Adrenal gland (tissue), 12 donors: ENCODE results near the gene NDC1. TPM values are rescaled to one million over a fixed set of nuclear protein-coding genes. Genes with fewer than 3 reads are reported as not detected.

ENCODE experiments used
- DNase-seq, 7 donors: peaks; one replicate each; pipeline ENCODE4 v3.0.0-alpha.2; 2019 to 2020
- H3K27ac ChIP-seq, 5 donors: fragments of 200-600 bp; sonication (generic) in 4 of 5; 1 replicate in 3 of 5; 2 replicates in 2 of 5; pipeline versions ENCODE4 v1.5.1 to v1.8.0; 2016 to 2020; ENCODE audit warnings: mild to moderate bottlenecking in 1 of 5
- H3K27me3 ChIP-seq: fragments of 200-600 bp; 2 replicates; pipeline ENCODE4 v1.8.0; 2021
- H3K36me3 ChIP-seq, 2 donors: fragments of 200-600 bp; replicated peaks in 1 of 2; 1 replicate in 1 of 2; 2 replicates in 1 of 2; pipeline versions ENCODE4 v1.5.1 to v1.8.0; 2018 to 2022
- H3K4me1 ChIP-seq, 2 donors: fragments of 200-600 bp; replicated peaks in 1 of 2; 1 replicate in 1 of 2; 2 replicates in 1 of 2; pipeline versions ENCODE4 v1.5.1 to v1.8.0; 2018 to 2021
- H3K4me3 ChIP-seq, 4 donors: fragments of 200-600 bp; sonication (generic) in 3 of 4; one replicate each; pipeline ENCODE4 v1.5.1; 2016 to 2018
- H3K9me3 ChIP-seq, 3 donors: fragments of 200-600 bp; sonication (generic) in 1 of 3; replicated peaks in 1 of 3; 1 replicate in 2 of 3; 2 replicates in 1 of 3; pipeline versions ENCODE4 v1.5.1 to v1.8.0; 2016 to 2021
- CTCF ChIP-seq, 6 experiments: fragments of 450-650 bp in 4 of 6; fragments of 200-600 bp in 2 of 6; sonication (generic) in 1 of 6; IDR thresholded peaks; 1 replicate in 5 of 6; 2 replicates in 1 of 6; pipeline versions ENCODE4 v1.5.1 to v1.8.0; 2016 to 2021; ENCODE audit warnings: antibody characterized with exemption in 6 of 6, mild to moderate bottlenecking in 2 of 6, moderate library complexity in 1 of 6
- POLR2A ChIP-seq, 2 donors: fragments of 450-650 bp; IDR thresholded peaks; one replicate each; pipeline ENCODE4 v1.6.1; 2017; ENCODE audit warnings: antibody characterized with exemption in 2 of 2, mild to moderate bottlenecking in 2 of 2, moderate library complexity in 1 of 2
- WGBS, 4 donors: extraction: QIAGEN DNeasy Blood & Tissue Kit in 2 of 4; methylation state at CpG; one replicate each; pipeline versions ENCODE4 v1.1.5 to v1.1.7; 2013 to 2017; 5-methylcytosine and 5-hydroxymethylcytosine counted together
- intact Hi-C, 2 donors: fragments of 100-400 bp; cut with DNase I; formaldehyde crosslinking; loops; one replicate each; pipeline versions ENCODE4 v1.14.1 to v1.15.0; 2022 to 2023
- polyA plus RNA-seq, 3 donors: library from polyadenylated mRNA; stranded (reverse); fragments of 200-250 nt in 2 of 3; fragments of 350-450 nt in 1 of 3; fragmentation: Illumina TruSeq in 1 of 3; extraction: RNeasy Lipid Tissue Mini Kit (QIAGEN cat#74804) in 1 of 3; gene quantifications; one replicate each; pipeline ENCODE4 v1.2.3, GENCODE V29; 2013 to 2014
- small RNA-seq, 2 donors: library from RNA; depleted of rRNA; stranded (forward); fragments of <200 nt; gene quantifications; one replicate each; pipeline ENCODE3, GENCODE V24; 2016
- total RNA-seq, 9 donors: library from RNA; depleted of rRNA in 4 of 9; stranded (reverse); fragments of >200 nt in 4 of 9; fragments of 120-200 nt in 1 of 9; fragmentation: NEBNext Ultra II Directional in 1 of 9; extraction: Animal tissue kit (Norgen Biotek cat#: 25700) in 1 of 9; gene quantifications; one replicate each; pipeline versions ENCODE4 v1.1.0 to v1.2.4, GENCODE V29; 2013 to 2023
- donor health status: healthy with polysubstance abuse.
- donor health status: Bipolar disorder and iron deficiency.
- donor health status: DM: yes; HTN: yes; CAD: no.
- donor health status: DM: no; HTN: no; CAD: no.
- donor health status: DM: no; HTN: no; CAD: no.
- donor health status: DM: yes; HTN: yes; CAD: no.

Gene NDC1
- total and polyA plus RNA-seq, 12 donors: 2.9 to 21.9 (median 10.4) TPM

GRCh38 chr1:53715478-53715877 is 122.6 kb downstream of the NDC1 start:
- TF ChIP-seq POLR2A (IDR thresholded peaks at IDR 0.05): no peak
- TF ChIP-seq CTCF (IDR thresholded peaks at IDR 0.05): peak in 1 of 6 experiments; percentile 19
- Histone ChIP-seq H3K36me3 (no peaks in the 10 kb centered on the region), H3K9me3 (no peaks in the 10 kb centered on the region), H3K4me3 (no peak overlapping the region), H3K27ac (no peak overlapping the region), H3K4me1 (no peaks in the 10 kb centered on the region), H3K27me3 (no peaks in the 10 kb centered on the region)
- intact Hi-C loops: no loop called here
- WGBS, 4 donors: 59 to 82% (median 60%) methylated on average over 3 to 11 of the region's 11 CpGs
- peak in 2 of 7 donors; percentile 15 to 24 for DNase-seq

Small RNA genes lying within 50 kb of the gene (small RNA-seq; reads per million reads assigned to genes)
- gene AL049745.1 (0 reads per million in 2 donors), gene RF00418 (0 reads per million in 2 donors)

Other genes with a start within 250 kb of the NDC1 start
- gene GLIS1, start 99.1 kb downstream of the NDC1 start, total RNA-seq: under 1 TPM in 4 of 9 donors, not detected in 5; 0.10 to 0.35 (median 0.14) TPM
- under 1 TPM in 2 of 3 donors, not detected in 1; 0.08 to 0.37 TPM for gene GLIS1, start 99.1 kb downstream of the NDC1 start, polyA plus RNA-seq
- gene YIPF1, start 51.5 kb upstream of the NDC1 start, total RNA-seq: 10 to 100 TPM; 24.8 to 59.5 (median 40.0) TPM
- gene YIPF1, start 51.5 kb upstream of the NDC1 start, polyA plus RNA-seq: 10 to 100 TPM; 22.2 to 55.2 (median 23.1) TPM
- gene DIO1, start 55.9 kb upstream of the NDC1 start, total RNA-seq: 1 to 10 TPM in 1 of 9 donors, under 1 TPM in 2, not detected in 6; 0.11 to 1.5 (median 0.19) TPM
- gene DIO1, start 55.9 kb upstream of the NDC1 start, polyA plus RNA-seq: under 1 TPM in 2 of 3 donors, not detected in 1; 0.03 to 0.11 TPM
- gene IFT25, start 107.4 kb upstream of the NDC1 start, total RNA-seq: 10 to 100 TPM in 8 of 9 donors, 1 to 10 TPM in 1; 7.2 to 53.1 (median 26.6) TPM
- gene IFT25, start 107.4 kb upstream of the NDC1 start, polyA plus RNA-seq: 10 to 100 TPM; 25.5 to 39.1 (median 37.8) TPM
- 10 to 100 TPM; 20.4 to 43.4 (median 32.9) TPM for gene LRRC42, start 108.1 kb upstream of the NDC1 start, total RNA-seq
- gene LRRC42, start 108.1 kb upstream of the NDC1 start, polyA plus RNA-seq: 10 to 100 TPM; 15.2 to 36.6 (median 18.6) TPM
- 1 to 10 TPM in 5 of 9 donors, under 1 TPM in 3, not detected in 1; 0.39 to 8.8 (median 2.2) TPM for gene LDLRAD1, start 179.9 kb upstream of the NDC1 start, total RNA-seq
- gene LDLRAD1, start 179.9 kb upstream of the NDC1 start, polyA plus RNA-seq: 1 to 10 TPM in 1 of 3 donors, under 1 TPM in 2; 0.32 to 1.3 (median 0.54) TPM
- 100 to 1,000 TPM; 351 to 736 (median 589) TPM for gene TMEM59, start 214.9 kb upstream of the NDC1 start, total RNA-seq
- gene TMEM59, start 214.9 kb upstream of the NDC1 start, polyA plus RNA-seq: 100 to 1,000 TPM in 2 of 3 donors, 10 to 100 TPM in 1; 96.8 to 489 (median 131) TPM
- 10 to 100 TPM in 1 of 9 donors, 1 to 10 TPM in 8; 2.3 to 12.5 (median 6.4) TPM for gene TCEANC2, start 215.3 kb upstream of the NDC1 start, total RNA-seq
- 1 to 10 TPM; 1.3 to 6.0 (median 2.8) TPM for gene TCEANC2, start 215.3 kb upstream of the NDC1 start, polyA plus RNA-seq